Ovary (tissue), 3 donors: Measurements from ENCODE around the gene TRIM44.

Experiments
- CTCF ChIP-seq, 3 donors: fragments of 450-650 bp in 2 of 3; fragments of 200-600 bp in 1 of 3; IDR thresholded peaks; one replicate each; pipeline versions ENCODE4 v1.5.1 to v1.8.0; 2016 to 2022; ENCODE audit warnings: antibody characterized with exemption in 3 of 3, mild to moderate bottlenecking in 1 of 3
- EP300 ChIP-seq: sonication (generic); formaldehyde crosslinking; IDR thresholded peaks from one replicate; pipeline ENCODE4 v1.6.1; 2017; ENCODE audit warnings: antibody characterized with exemption
- POLR2A ChIP-seq: fragments of 450-650 bp; IDR thresholded peaks from one replicate; pipeline ENCODE4 v1.6.1; 2017; ENCODE audit warnings: antibody characterized with exemption, mild to moderate bottlenecking, moderate library complexity
- donor health status: DM: no; HTN: no; CAD: no.

GRCh38 chr11:35621620-35622019, 41.0 kb upstream of the TRIM44 start:
- TF ChIP-seq CTCF (IDR thresholded peaks at IDR 0.05), result no peak
- TF ChIP-seq POLR2A, result no peak
- TF ChIP-seq EP300, result no peak
